NT2/D1 (cell line): ENCODE results near the gene ZFY.

Experiments
- DNase-seq: peaks from one replicate; pipeline ENCODE4 v3.0.0-alpha.2; 2011; ENCODE audit warnings: low read depth, low spot score
- H3K27me3 ChIP-seq: 2 replicates; pipeline ENCODE4 v1.6.0; 2011; ENCODE audit warnings: mild to moderate bottlenecking; ENCODE audit not compliant: insufficient read length, insufficient read depth
- H3K36me3 ChIP-seq: 2 replicates; pipeline ENCODE4 v1.6.1; 2011; ENCODE audit warnings: mild to moderate bottlenecking, low read length, mixed read lengths; ENCODE audit not compliant: insufficient read depth, insufficient read length
- H3K4me1 ChIP-seq: 2 replicates; pipeline ENCODE4 v1.5.1; 2011; ENCODE audit not compliant: insufficient read depth, insufficient read length
- H3K4me3 ChIP-seq: 2 replicates; pipeline ENCODE4 v1.5.1; 2011; ENCODE audit warnings: low read depth; ENCODE audit not compliant: insufficient read length
- H3K9ac ChIP-seq: 2 replicates; pipeline ENCODE4 v1.6.0; 2011; ENCODE audit warnings: low read depth; ENCODE audit not compliant: insufficient read length
- H3K9me3 ChIP-seq: 2 replicates; pipeline ENCODE4 v1.5.1; 2011; ENCODE audit warnings: mild to moderate bottlenecking, low read length; ENCODE audit not compliant: insufficient read depth
- SUZ12 ChIP-seq: IDR thresholded peaks from 2 replicates; pipeline ENCODE4 v1.6.1; 2011; ENCODE audit not compliant: insufficient read length, insufficient read depth; ENCODE audit errors: extremely low read depth
- YY1 ChIP-seq: IDR thresholded peaks from 2 replicates; pipeline ENCODE4 v1.6.1; 2011; ENCODE audit not compliant: insufficient read length, insufficient read depth
- ZNF274 ChIP-seq: IDR thresholded peaks from 2 replicates; pipeline ENCODE4 v1.6.1; 2011; ENCODE audit warnings: mild to moderate bottlenecking, low read depth, low read length

Gene ZFY

GRCh38 chrY:2934861-2935715 lies at the start of gene ZFY:
Gene ZFY, plus strand, starts transcription at chrY:2935381. Its CDS starts 18,556 bp downstream, at chrY:2953937.
- no peak for DNase-seq
- no peaks in the 10 kb centered on the region for H3K4me1 ChIP-seq
- H3K27me3 ChIP-seq = no peaks in the 10 kb centered on the region
- no peaks in the 10 kb centered on the region for H3K36me3 ChIP-seq
- H3K9me3 ChIP-seq = no peaks in the 10 kb centered on the region
- TF ChIP-seq SUZ12 = no peak
- TF ChIP-seq YY1 = no peak
- no peak for TF ChIP-seq ZNF274
- H3K4me3 ChIP-seq = peak within 1 kb of the TSS; percentile 53
- H3K9ac ChIP-seq = peak within 1 kb of the TSS; percentile 93

- no peak for TF ChIP-seq YY1
- no peak for TF ChIP-seq SUZ12
- TF ChIP-seq ZNF274 = no peak
- H3K4me1 ChIP-seq = no peaks in the 10 kb centered on the region
- no peaks in the 10 kb centered on the region for H3K36me3 ChIP-seq
Observed at GRCh38 chrY:2885880-2886279, 49.3 kb upstream of the ZFY start.

GRCh38 chrY:2887386-2887785 lies 47.8 kb upstream of the ZFY start:
- no peaks in the 10 kb centered on the region for H3K9me3 ChIP-seq
- no peak for TF ChIP-seq SUZ12
- TF ChIP-seq ZNF274 = no peak
- no peak for TF ChIP-seq YY1
- no peaks in the 10 kb centered on the region for H3K27me3 ChIP-seq
- DNase-seq = no peak
- no peaks in the 10 kb centered on the region for H3K4me1 ChIP-seq
- no peaks in the 10 kb centered on the region for H3K36me3 ChIP-seq
- no peak overlapping the region for H3K9ac ChIP-seq
- H3K4me3 ChIP-seq = no peak overlapping the region

More at GRCh38 chrY:2885880-2886279, 49.3 kb upstream of the ZFY start:
- Histone ChIP-seq H3K9me3 (no peaks in the 10 kb centered on the region), H3K4me3 (no peak overlapping the region), H3K9ac (no peak overlapping the region), H3K27me3 (no peaks in the 10 kb centered on the region)
- DNase-seq = no peak

- H3K4me1 ChIP-seq = no peaks in the 10 kb centered on the region
- DNase-seq = no peak
Observed at GRCh38 chrY:2887955-2888354, 47.2 kb upstream of the ZFY start.

GRCh38 chrY:2893471-2893870 lies 41.7 kb upstream of the ZFY start:
- Histone ChIP-seq H3K9me3 (no peaks in the 10 kb centered on the region), H3K27me3 (no peaks in the 10 kb centered on the region), H3K4me3 (no peak overlapping the region), H3K4me1 (no peaks in the 10 kb centered on the region), H3K36me3 (no peaks in the 10 kb centered on the region), H3K9ac (no peak overlapping the region)
- no peak for DNase-seq
- no peak for TF ChIP-seq YY1
- TF ChIP-seq ZNF274 = no peak

More at GRCh38 chrY:2887955-2888354, 47.2 kb upstream of the ZFY start:
- Histone ChIP-seq H3K27me3 (no peaks in the 10 kb centered on the region), H3K4me3 (no peak overlapping the region), H3K9ac (no peak overlapping the region), H3K36me3 (no peaks in the 10 kb centered on the region), H3K9me3 (no peaks in the 10 kb centered on the region)
- no peak for TF ChIP-seq YY1
- no peak for TF ChIP-seq SUZ12
- no peak for TF ChIP-seq ZNF274

GRCh38 chrY:2896050-2896449 lies 39.1 kb upstream of the ZFY start:
- DNase-seq = no peak
- Histone ChIP-seq H3K4me1 (no peaks in the 10 kb centered on the region), H3K4me3 (no peak overlapping the region), H3K9ac (no peak overlapping the region), H3K9me3 (no peaks in the 10 kb centered on the region), H3K27me3 (no peaks in the 10 kb centered on the region), H3K36me3 (no peaks in the 10 kb centered on the region)
- TF ChIP-seq ZNF274 (no peak), SUZ12 (no peak)

- Histone ChIP-seq H3K27me3 (no peaks in the 10 kb centered on the region), H3K9ac (no peak overlapping the region), H3K9me3 (no peaks in the 10 kb centered on the region), H3K4me3 (no peak overlapping the region), H3K4me1 (no peaks in the 10 kb centered on the region), H3K36me3 (no peaks in the 10 kb centered on the region)
- no peak for DNase-seq
- TF ChIP-seq SUZ12 (no peak), YY1 (no peak)
Observed at GRCh38 chrY:2907356-2907755, 27.8 kb upstream of the ZFY start.
